ENCODE results near the gene MGP.

The MGP gene

GRCh38 chr12:14907953-14908352, 22.3 kb upstream of the MGP start:
- no peaks in the 10 kb centered on the region for H3K9me3 ChIP-seq (ENCODE audit: control insufficient read depth, insufficient read depth, low read depth, low read length)
- CTCF ChIA-PET, result no interaction called here
- H3K4me1 ChIP-seq (ENCODE audit: control insufficient read depth, insufficient read depth, low read length), result no peaks in the 10 kb centered on the region
- TF ChIP-seq ZNF521 (tag by site-specific recombination; IDR thresholded peaks at IDR 0.05) (no peak), ZNF830 (tag by site-specific recombination; IDR thresholded peaks at IDR 0.05; ENCODE audit: low read depth) (no peak), REST (tag by site-specific recombination; IDR thresholded peaks at IDR 0.05) (no peak), ZNF423 (tag by site-specific recombination; IDR thresholded peaks at IDR 0.05) (no peak), BCL6B (tag by site-specific recombination; IDR thresholded peaks at IDR 0.05) (no peak), ZNF2 (tag by site-specific recombination; IDR thresholded peaks at IDR 0.05) (no peak), ZNF211 (tag by site-specific recombination; IDR thresholded peaks at IDR 0.05; ENCODE audit: low read depth) (no peak), ZNF184 (tag by site-specific recombination; IDR thresholded peaks at IDR 0.05) (no peak), ZBTB21 (tag by site-specific recombination; IDR thresholded peaks at IDR 0.05) (no peak), SP7 (tag by site-specific recombination; IDR thresholded peaks at IDR 0.05) (no peak), ZNF660 (tag by site-specific recombination; IDR thresholded peaks at IDR 0.05) (no peak), ZNF394 (tag by site-specific recombination; IDR thresholded peaks at IDR 0.05; ENCODE audit: borderline replicate concordance) (no peak), ZSCAN23 (tag by site-specific recombination; IDR thresholded peaks at IDR 0.05) (no peak), ZNF114 (tag by site-specific recombination; IDR thresholded peaks at IDR 0.05) (no peak), KLF10 (tag by site-specific recombination; IDR thresholded peaks at IDR 0.05) (no peak), ZNF223 (tag by site-specific recombination; IDR thresholded peaks at IDR 0.05) (no peak), REPIN1 (tag by site-specific recombination; IDR thresholded peaks at IDR 0.05; ENCODE audit: low read depth) (no peak), ZFP69B (tag by site-specific recombination; IDR thresholded peaks at IDR 0.05) (no peak), ZNF48 (tag by site-specific recombination; IDR thresholded peaks at IDR 0.05) (no peak)
- H3K27ac ChIP-seq (ENCODE audit: extremely low read depth, low read depth, low read length), result no peak overlapping the region
- no peak overlapping the region for H3K4me3 ChIP-seq (ENCODE audit: low read depth, low read length)
- POLR2A ChIA-PET, result no interaction called here
- no peaks in the 10 kb centered on the region for H3K36me3 ChIP-seq (ENCODE audit: control insufficient read depth in 2 of 2, insufficient read depth in 1 of 2, low read length in 2 of 2)

GRCh38 chr12:14906114-14906513, 20.5 kb upstream of the MGP start:
- Histone ChIP-seq H3K36me3 (ENCODE audit: control insufficient read depth in 2 of 2, insufficient read depth in 1 of 2, low read length in 2 of 2) (no peaks in the 10 kb centered on the region), H3K27ac (ENCODE audit: extremely low read depth, low read depth, low read length) (no peak overlapping the region), H3K4me1 (ENCODE audit: control insufficient read depth, insufficient read depth, low read length) (no peaks in the 10 kb centered on the region), H3K9me3 (ENCODE audit: control insufficient read depth, insufficient read depth, low read depth, low read length) (no peaks in the 10 kb centered on the region), H3K4me3 (ENCODE audit: low read depth, low read length) (no peak overlapping the region)
- ChIA-PET POLR2A (no interaction called here), CTCF (no interaction called here)
- TF ChIP-seq ZNF529 (tag by site-specific recombination; IDR thresholded peaks at IDR 0.05; ENCODE audit: insufficient replicate concordance) (no peak), SCRT2 (tag by site-specific recombination; IDR thresholded peaks at IDR 0.05) (no peak), ZNF449 (tag by site-specific recombination; IDR thresholded peaks at IDR 0.05) (no peak), ZIC2 (tag by site-specific recombination; IDR thresholded peaks at IDR 0.05) (no peak), ZNF350 (tag by site-specific recombination; IDR thresholded peaks at IDR 0.05) (no peak), ZNF610 (tag by site-specific recombination; IDR thresholded peaks at IDR 0.05; ENCODE audit: borderline replicate concordance) (no peak), PRDM1 (tag by site-specific recombination; IDR thresholded peaks at IDR 0.05) (no peak), ZNF791 (tag by site-specific recombination; IDR thresholded peaks at IDR 0.05) (no peak), ZNF488 (tag by site-specific recombination; IDR thresholded peaks at IDR 0.05) (no peak), BCL11B (tag by site-specific recombination; IDR thresholded peaks at IDR 0.05; ENCODE audit: low read depth) (no peak), KLF17 (tag by site-specific recombination; IDR thresholded peaks at IDR 0.05) (no peak)
